ENCODE results near the gene ROR2. TPM values are rescaled to one million over a fixed set of nuclear protein-coding genes. Genes with fewer than 3 reads are reported as not detected.
"Not testable (repeated sequence)": the region's sequence is repeated elsewhere in the genome, so short reads cannot be mapped to it uniquely, and the experiment has no call there.

ROR2 gene
- total RNA-seq, 1 donor from 2014 or later = not detected

GRCh38 chr9:91924090-91924489, 25.9 kb downstream of the ROR2 start:
- no peak for DNase-seq (ENCODE audit: low read depth, low spot score)

GRCh38 chr9:91923145-91923544, 26.9 kb downstream of the ROR2 start:
- no peak for DNase-seq (ENCODE audit: low read depth, low spot score)

- DNase-seq (ENCODE audit: low read depth, low spot score) = no peak
These were observed 28.7 kb downstream of the ROR2 start for GRCh38 chr9:91921371-91921770.

GRCh38 chr9:91920630-91921350, 29.2 kb downstream of the ROR2 start:
- no peak for DNase-seq (ENCODE audit: low read depth, low spot score)

- no peak for DNase-seq (ENCODE audit: low read depth, low spot score)
These were observed 30.4 kb downstream of the ROR2 start for GRCh38 chr9:91919621-91920020.

- no peak for DNase-seq (ENCODE audit: low read depth, low spot score)
These were observed 32.6 kb downstream of the ROR2 start for GRCh38 chr9:91917436-91917835.

- DNase-seq (ENCODE audit: low read depth, low spot score) = no peak
These were observed 34.3 kb downstream of the ROR2 start for GRCh38 chr9:91915524-91916263.

- no peak for DNase-seq (ENCODE audit: low read depth, low spot score)
These were observed 35.1 kb downstream of the ROR2 start for GRCh38 chr9:91914937-91915336.

- DNase-seq (ENCODE audit: low read depth, low spot score) = no peak
These were observed 35.6 kb downstream of the ROR2 start for GRCh38 chr9:91914404-91914803.

- no peak for DNase-seq (ENCODE audit: low read depth, low spot score)
These were observed 36.0 kb downstream of the ROR2 start for GRCh38 chr9:91913986-91914385.

GRCh38 chr9:91913096-91913495, 36.9 kb downstream of the ROR2 start:
- DNase-seq (ENCODE audit: low read depth, low spot score) = no peak

GRCh38 chr9:91911657-91912056, 38.4 kb downstream of the ROR2 start:
- DNase-seq (ENCODE audit: low read depth, low spot score) = no peak

GRCh38 chr9:91909256-91909655, 40.8 kb downstream of the ROR2 start:
- not testable (repeated sequence) for DNase-seq (ENCODE audit: low read depth, low spot score)

GRCh38 chr9:91908746-91909145, 41.3 kb downstream of the ROR2 start:
- no peak for DNase-seq (ENCODE audit: low read depth, low spot score)

GRCh38 chr9:91908293-91908623, 41.8 kb downstream of the ROR2 start:
- DNase-seq (ENCODE audit: low read depth, low spot score) = no peak

- no peak for DNase-seq (ENCODE audit: low read depth, low spot score)
These were observed 42.3 kb downstream of the ROR2 start for GRCh38 chr9:91907484-91908292.

GRCh38 chr9:91905991-91906469, 44.0 kb downstream of the ROR2 start:
- DNase-seq (ENCODE audit: low read depth, low spot score) = no peak

GRCh38 chr9:91905237-91905650, 44.8 kb downstream of the ROR2 start:
- no peak for DNase-seq (ENCODE audit: low read depth, low spot score)

- no peak for DNase-seq (ENCODE audit: low read depth, low spot score)
These were observed 45.3 kb downstream of the ROR2 start for GRCh38 chr9:91904588-91905236.

- no peak for DNase-seq (ENCODE audit: low read depth, low spot score)
These were observed 46.7 kb downstream of the ROR2 start for GRCh38 chr9:91903126-91903911.

Data from pulmonary artery endothelial cell (primary cell).